HepG2 (cell line): ENCODE data around the gene SEC16A. TPM values are rescaled to one million over a fixed set of nuclear protein-coding genes. Genes with fewer than 3 reads are reported as not detected.

ENCODE experiments used
- ATAC-seq: fragments of 200-7000 bp; cut with Tn5 transposase; 3 replicates; pipeline ENCODE4 v1.9.1; 2020; ENCODE audit warnings: mild to moderate bottlenecking, moderate library complexity
- BruUV-seq: library from RNA; stranded (reverse); fragments of 400-500 nt; replicated peaks from 2 replicates; lab custom pipeline; 2021; lab: Mats Ljungman, UMichigan
- CTCF ChIA-PET: fragments of 300-600 bp; formaldehyde crosslinking; extraction: SDS; loops from one replicate; lab custom pipeline; 2021; ENCODE audit warnings: low total read pairs, inconsistent platforms, low intra/inter-chr PET ratio; lab: Yijun Ruan, JAX
- POLR2A ChIA-PET: fragments of 350-600 bp; sonication (Branson Sonifier 250); formaldehyde crosslinking; loops from one replicate; lab custom pipeline; 2020; ENCODE audit warnings: antibody characterized with exemption, inconsistent platforms; lab: Yijun Ruan, JAX
- DNase-seq: peaks from one replicate; pipeline ENCODE4 v3.0.0-alpha.2; 2015; ENCODE audit warnings: low spot score
- FAIRE-seq: peaks from 3 replicates; lab custom pipeline; 2011; peaks lifted over from hg19 to GRCh38; lab: Jason Lieb, UNC
- H2AFZ ChIP-seq: one replicate; pipeline ENCODE4 v1.6.1; 2011; ENCODE audit warnings: low read length, inconsistent platforms
- H3K27ac ChIP-seq: fragments of 300-600 bp; 3 replicates; pipeline ENCODE4 v1.8.0; 2011; ENCODE audit warnings: mixed run types, mild to moderate bottlenecking, mixed read lengths, low read length, inconsistent platforms; ENCODE audit not compliant: insufficient read depth; ENCODE audit errors: extremely low read length
- H3K27me3 ChIP-seq, 2 experiments: fragments of 200-600 bp in 1 of 2; 2 replicates in 1 of 2; 3 replicates in 1 of 2; pipeline versions ENCODE4 v1.6.0 to v1.8.0; 2011; ENCODE audit warnings: low read length in 2 of 2, mild to moderate bottlenecking in 2 of 2, moderate library complexity in 2 of 2, inconsistent platforms in 1 of 2; ENCODE audit not compliant: insufficient read depth in 2 of 2, control insufficient read depth in 1 of 2
- H3K36me3 ChIP-seq, 2 experiments: fragments of 200-600 bp in 1 of 2; replicated peaks in 1 of 2; 2 replicates in 1 of 2; 3 replicates in 1 of 2; pipeline versions ENCODE4 v1.5.1 to v1.8.0; 2011; ENCODE audit warnings: low read length in 2 of 2, inconsistent platforms in 1 of 2; ENCODE audit not compliant: insufficient read depth in 2 of 2, control insufficient read depth in 1 of 2
- H3K4me1 ChIP-seq: 2 replicates; pipeline ENCODE4 v1.5.1; 2012; ENCODE audit warnings: low read length, inconsistent platforms; ENCODE audit not compliant: insufficient read depth
- H3K4me2 ChIP-seq: 2 replicates; pipeline ENCODE4 v1.6.0; 2011; ENCODE audit warnings: low read depth, low read length, inconsistent platforms
- H3K4me3 ChIP-seq, 3 experiments: fragments of 200-600 bp in 1 of 3; sonication (generic), shearing (Covaris generic) in 1 of 3; replicated peaks in 1 of 3; 2 replicates each; pipeline ENCODE4 v1.5.1; 2011 to 2016; ENCODE audit warnings: low read length in 3 of 3, inconsistent platforms in 2 of 3, low read depth in 2 of 3, mild to moderate bottlenecking in 2 of 3, control low read depth in 1 of 3, mixed read lengths in 1 of 3; ENCODE audit not compliant: insufficient read depth in 1 of 3
- H3K79me2 ChIP-seq: one replicate; pipeline ENCODE4 v1.6.1; 2011; ENCODE audit warnings: low read length, inconsistent platforms; ENCODE audit not compliant: insufficient read depth
- H3K9ac ChIP-seq: 2 replicates; pipeline ENCODE4 v1.6.0; 2011; ENCODE audit warnings: mild to moderate bottlenecking, low read depth, low read length, inconsistent platforms; ENCODE audit not compliant: insufficient read depth
- H3K9me3 ChIP-seq: 2 replicates; pipeline ENCODE4 v1.5.1; 2012; ENCODE audit warnings: mild to moderate bottlenecking, low read length
- H4K20me1 ChIP-seq: 2 replicates; pipeline ENCODE4 v1.6.0; 2011; ENCODE audit warnings: inconsistent platforms, mild to moderate bottlenecking, low read length, moderate library complexity; ENCODE audit not compliant: insufficient read depth
- MIER3 ChIP-seq: IDR thresholded peaks from 2 replicates; pipeline ENCODE4 v1.6.1; 2016; ENCODE audit warnings: missing compliant biosample characterization, borderline replicate concordance
- NFKB2 ChIP-seq: sonication (generic); formaldehyde crosslinking; IDR thresholded peaks from 2 replicates; pipeline ENCODE4 v1.4.0; 2020; ENCODE audit warnings: missing genetic modification reagents, borderline replicate concordance
- ZNF350 ChIP-seq: sonication (generic); formaldehyde crosslinking; IDR thresholded peaks from 2 replicates; pipeline ENCODE4 v1.4.0; 2020; ENCODE audit warnings: mild to moderate bottlenecking, low read depth, missing genetic modification reagents, borderline replicate concordance
- ZNF564 ChIP-seq: sonication (generic); formaldehyde crosslinking; IDR thresholded peaks from 2 replicates; pipeline ENCODE4 v1.8.1; 2023; ENCODE audit warnings: mild to moderate bottlenecking, missing genetic modification reagents
- ZNF646 ChIP-seq: sonication (generic); formaldehyde crosslinking; IDR thresholded peaks from 2 replicates; pipeline ENCODE4 v1.9.0; 2021; ENCODE audit warnings: mild to moderate bottlenecking, missing genetic modification reagents
- WGBS: methylation state at CpG from one replicate; pipeline ENCODE4 v1.1.6; 2017; ENCODE audit warnings: low lambda C conversion rate; 5-methylcytosine and 5-hydroxymethylcytosine counted together
- in situ Hi-C: cut with HindIII; loops from 2 replicates; pipeline ENCODE4 v1.10.0; 2017; ENCODE audit warnings: low pct_unique_long_range_greater_than_20kb; ENCODE audit not compliant: extremely low pct_ligation_motif_present
- intact Hi-C: fragments of 100-400 bp; cut with micrococcal nuclease; formaldehyde crosslinking; loops from one replicate; pipeline ENCODE4 v1.10.0; 2022; ENCODE audit not compliant: unreplicated experiment
- polyA plus RNA-seq, 8 experiments: library from polyadenylated mRNA; depleted of rRNA in 3 of 8; stranded (reverse) in 7 of 8; unstranded in 1 of 8; fragments of >200 nt; fragmentation: Illumina TruSeq in 4 of 8; extraction: Trizol in 4 of 8; gene quantifications; 2 replicates each; pipeline versions ENCODE4 v1.2.1 to v1.2.3, GENCODE V29; 2011 to 2016; ENCODE audit warnings: low read depth in 4 of 8, missing spikeins in 1 of 8, mixed read lengths in 1 of 8; ENCODE audit not compliant: insufficient read depth in 1 of 8
- total RNA-seq, 5 experiments: library from RNA; depleted of rRNA; stranded (reverse); fragments of >200 nt; fragmentation: Illumina TruSeq; extraction: Trizol; gene quantifications; 2 replicates each; pipeline ENCODE4 v1.2.3, GENCODE V29; 2016; ENCODE audit warnings: low read depth in 1 of 5

SEC16A gene
- total and polyA plus RNA-seq, 2 of the 13 experiments (the other 11 are each of a cell fraction or from before 2014, with no cell fraction given): 15.9 to 18.9 TPM

GRCh38 chr9:136493567-136493971, 10.7 kb upstream of the SEC16A start (continued):
- TF ChIP-seq ZNF646 (CRISPR knock-in tag) (no peak), MIER3 (CRISPR knock-in tag) (no peak), ZNF564 (CRISPR knock-in tag) (no peak)

- Histone ChIP-seq H3K4me1 (no peaks in the 10 kb centered on the region), H3K9ac (no peak overlapping the region), H3K27ac (no peak overlapping the region), H3K36me3 (no peaks in the 10 kb centered on the region), H4K20me1 (peaks cover 2% of the 10 kb centered on the region; the same call in 1 of the 2 replicates), H3K79me2 (no peaks in the 10 kb centered on the region), H3K4me3 (no peak overlapping the region), H3K9me3 (no peaks in the 10 kb centered on the region), H3K4me2 (no peak overlapping the region), H2AFZ (no peak overlapping the region), H3K27me3 (peaks cover 9 to 32% of the 10 kb centered on the region in 2 experiments; a peak in 4 of 5 replicates)
- ATAC-seq (no peak), FAIRE-seq (no peak), DNase-seq (no peak)
- TF ChIP-seq NFKB2 (CRISPR knock-in tag): 0 out of 2 replicates have a peak, but pooled peaks have one; percentile 15
- TF ChIP-seq ZNF350 (CRISPR knock-in tag): no peak
- intact Hi-C loops: no loop called here
- BruUV-seq: no TSS peak
- 16% methylated on average over 6 of the region's 26 CpGs for WGBS
- CTCF ChIA-PET: no interaction called here
- POLR2A ChIA-PET: no interaction called here
- in situ Hi-C loops: loop anchor here (5.0 kb wide), 1 partner anchor 134 kb away; no protein-coding TSS in a partner anchor
Observed at GRCh38 chr9:136492978-136493522, 10.2 kb upstream of the SEC16A start.
